GM10266 (cell line): Measurements from ENCODE around the gene LSM6.

Source experiments
- DNase-seq: peaks from one replicate; pipeline ENCODE4 v3.0.0; 2012; ENCODE audit errors: extremely low spot score
- TF ChIP-seq, protein P1 (sequence below): IDR thresholded peaks from 2 replicates; pipeline ENCODE4 v1.5.1; 2012; ENCODE audit warnings: mild to moderate bottlenecking, low read depth; ENCODE audit not compliant: control insufficient read depth, insufficient read depth; ENCODE audit errors: missing control alignments

Gene LSM6

DNA sequence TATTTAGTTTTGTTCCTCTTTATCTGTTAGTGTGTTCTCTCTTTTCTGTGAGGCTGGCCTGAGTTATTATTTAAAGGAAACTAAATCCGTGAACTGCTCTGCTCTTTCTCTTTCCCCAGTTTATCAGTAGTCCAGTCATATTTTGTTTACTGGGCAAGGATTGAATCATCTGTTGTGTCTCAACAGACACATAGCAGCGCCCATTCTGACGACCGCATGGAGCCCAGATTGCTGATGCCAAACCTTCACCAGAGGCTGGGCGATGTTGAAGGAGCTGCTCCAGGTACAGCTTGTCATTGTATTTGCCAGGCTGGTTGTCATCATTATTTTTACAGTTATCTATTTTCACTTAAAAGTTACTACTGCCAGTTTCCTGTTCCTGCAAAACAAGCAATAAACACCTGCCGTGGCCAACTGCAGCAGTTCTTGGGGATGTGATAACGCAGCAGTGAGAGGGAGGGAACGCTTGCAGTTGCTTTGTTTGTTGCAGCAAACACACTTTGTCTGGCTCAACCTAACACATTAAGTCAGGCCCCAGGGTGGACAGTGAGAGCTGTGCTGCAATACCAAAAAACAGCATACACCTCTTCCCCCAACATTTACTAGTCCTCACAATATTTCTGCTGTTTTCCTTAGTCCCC is 48.9 kb downstream of the LSM6 start:
- no peak for DNase-seq
- TF ChIP-seq, protein P1, sequence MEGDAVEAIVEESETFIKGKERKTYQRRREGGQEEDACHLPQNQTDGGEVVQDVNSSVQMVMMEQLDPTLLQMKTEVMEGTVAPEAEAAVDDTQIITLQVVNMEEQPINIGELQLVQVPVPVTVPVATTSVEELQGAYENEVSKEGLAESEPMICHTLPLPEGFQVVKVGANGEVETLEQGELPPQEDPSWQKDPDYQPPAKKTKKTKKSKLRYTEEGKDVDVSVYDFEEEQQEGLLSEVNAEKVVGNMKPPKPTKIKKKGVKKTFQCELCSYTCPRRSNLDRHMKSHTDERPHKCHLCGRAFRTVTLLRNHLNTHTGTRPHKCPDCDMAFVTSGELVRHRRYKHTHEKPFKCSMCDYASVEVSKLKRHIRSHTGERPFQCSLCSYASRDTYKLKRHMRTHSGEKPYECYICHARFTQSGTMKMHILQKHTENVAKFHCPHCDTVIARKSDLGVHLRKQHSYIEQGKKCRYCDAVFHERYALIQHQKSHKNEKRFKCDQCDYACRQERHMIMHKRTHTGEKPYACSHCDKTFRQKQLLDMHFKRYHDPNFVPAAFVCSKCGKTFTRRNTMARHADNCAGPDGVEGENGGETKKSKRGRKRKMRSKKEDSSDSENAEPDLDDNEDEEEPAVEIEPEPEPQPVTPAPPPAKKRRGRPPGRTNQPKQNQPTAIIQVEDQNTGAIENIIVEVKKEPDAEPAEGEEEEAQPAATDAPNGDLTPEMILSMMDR = no peak

DNA sequence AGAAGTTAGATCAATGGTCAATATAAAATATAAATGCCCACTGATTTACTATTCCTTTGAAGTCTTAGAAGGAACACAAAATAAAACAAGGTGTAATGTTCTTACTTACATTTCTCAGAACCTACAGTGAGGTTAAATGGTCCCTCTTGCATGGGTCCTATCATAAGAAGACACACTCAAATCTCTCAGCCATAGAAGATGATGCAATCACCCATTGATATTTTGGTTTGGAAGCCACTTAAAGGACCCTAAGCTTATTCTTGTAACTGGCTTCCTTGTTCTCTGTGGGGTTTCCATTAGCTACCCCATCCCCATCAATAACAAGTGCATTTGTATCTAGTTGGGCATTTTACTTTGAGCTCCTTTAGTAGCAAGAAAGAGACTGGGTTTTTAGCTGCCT is 53.9 kb downstream of the LSM6 start:
- no peak for DNase-seq
- TF ChIP-seq, protein P1 = no peak

DNA sequence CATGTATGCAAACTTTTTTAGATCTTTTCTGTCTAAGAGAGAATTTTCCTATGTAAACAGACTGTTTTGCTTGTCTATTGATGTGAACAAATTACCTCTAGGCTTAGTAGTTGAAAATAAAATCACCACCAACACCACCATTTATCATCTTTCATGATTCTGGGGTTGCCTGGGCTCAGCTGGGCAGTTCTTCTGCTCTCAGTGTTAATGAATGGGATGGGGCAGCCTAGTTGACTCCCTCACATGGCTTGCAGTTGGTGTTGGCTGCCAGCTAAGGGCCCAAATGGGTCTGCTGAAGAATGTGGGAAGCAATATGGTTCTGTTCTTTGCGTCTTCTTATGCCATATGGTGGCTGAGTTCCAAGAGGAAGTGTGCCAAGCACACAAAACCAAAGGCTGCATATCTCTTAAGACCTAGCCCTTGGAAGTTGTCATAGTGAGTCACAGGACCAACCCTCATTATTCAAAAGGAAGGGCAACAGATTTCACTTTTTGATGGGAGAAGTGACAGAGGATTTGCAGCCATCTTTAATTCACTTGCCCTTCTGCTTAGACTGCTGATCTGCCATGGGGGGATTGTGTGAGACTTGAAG is 56.7 kb downstream of the LSM6 start:
- TF ChIP-seq, protein P1 = no peak
- DNase-seq = no peak

DNA sequence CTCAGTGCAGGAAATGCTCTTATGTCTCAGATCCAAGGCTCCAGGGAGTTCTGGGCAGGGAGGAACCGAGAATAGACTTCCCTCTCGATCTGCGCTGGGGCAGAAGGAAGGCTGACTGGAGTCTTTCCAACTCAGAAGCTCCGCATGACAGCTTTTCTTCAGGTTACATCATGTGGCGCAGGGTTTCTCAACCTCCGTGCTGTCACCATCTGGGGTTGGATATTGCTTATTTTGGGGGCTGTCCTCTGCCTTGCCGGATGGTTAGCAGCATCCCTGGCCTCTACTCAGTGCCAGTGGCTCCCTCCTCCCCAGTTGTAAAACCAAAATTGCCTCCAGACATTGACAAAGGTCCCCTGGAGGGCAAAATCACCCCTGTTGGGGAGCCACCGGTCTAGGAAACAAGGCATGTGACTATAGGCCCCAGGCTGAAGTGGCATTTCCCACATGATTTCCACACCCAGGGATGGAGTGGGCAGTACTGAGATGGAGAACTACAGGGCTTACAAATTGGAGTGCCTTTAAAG is 60.2 kb downstream of the LSM6 start:
- TF ChIP-seq, protein P1 = no peak
- no peak for DNase-seq

DNA sequence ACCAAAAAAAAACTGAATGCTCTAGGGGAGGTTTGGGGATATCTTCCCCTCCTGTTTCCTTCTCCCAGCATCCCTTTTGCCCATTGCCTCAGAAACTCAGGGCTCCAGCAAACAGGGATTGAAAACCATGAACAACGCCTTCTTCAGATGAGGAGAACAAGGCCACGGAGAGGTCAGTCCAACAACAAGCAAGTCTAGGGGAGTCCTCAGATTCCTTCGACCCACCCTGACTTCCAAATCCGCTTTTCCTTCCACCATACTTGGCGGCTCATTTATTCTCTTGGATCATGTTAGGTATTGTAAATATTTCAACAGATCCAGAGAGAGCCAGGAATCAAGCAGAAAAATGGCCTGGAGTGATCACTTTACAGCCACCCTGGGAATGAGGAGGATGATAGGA is 60.7 kb downstream of the LSM6 start:
- no peak for DNase-seq
- TF ChIP-seq, protein P1 = no peak

DNA sequence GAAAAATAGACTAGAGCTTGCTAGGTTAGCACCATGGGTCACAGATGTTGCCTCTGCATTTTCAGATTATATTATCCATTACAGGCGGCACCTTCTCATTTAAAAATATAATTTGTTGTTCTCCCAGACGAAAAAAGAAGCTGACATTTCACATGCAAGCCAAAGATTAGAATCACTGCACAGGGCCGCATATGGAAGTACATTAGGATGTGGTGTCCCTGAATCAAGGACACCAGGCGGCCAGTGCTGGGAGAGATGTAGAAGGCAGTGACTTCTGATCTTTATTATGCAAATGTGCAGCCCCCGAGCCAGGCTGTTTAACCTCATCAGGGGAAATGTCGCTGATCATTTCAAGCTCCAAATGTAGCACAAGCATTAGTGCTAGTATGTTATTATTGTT is 61.6 kb downstream of the LSM6 start:
- no peak for DNase-seq
- TF ChIP-seq, protein P1 = no peak

DNA sequence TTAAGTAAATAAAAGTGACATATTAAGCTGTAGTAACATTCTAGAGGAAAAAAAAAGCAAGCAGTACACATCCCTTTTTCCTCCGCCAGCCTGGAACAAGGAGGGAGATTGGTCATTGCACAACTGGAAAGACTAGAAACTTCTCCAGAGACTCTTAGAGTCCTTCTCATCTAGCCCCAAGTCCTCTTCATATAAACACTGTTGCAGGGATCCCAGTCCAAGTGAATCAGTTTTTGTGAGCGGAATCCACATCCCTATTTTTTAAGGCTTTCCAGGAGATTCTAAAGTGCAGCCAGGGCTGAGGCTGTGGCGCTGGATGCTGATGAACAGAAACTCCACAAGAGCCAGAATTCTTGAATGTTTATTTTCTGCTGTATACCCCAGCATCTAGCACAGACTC is 62.6 kb downstream of the LSM6 start:
- TF ChIP-seq, protein P1 = no peak
- no peak for DNase-seq
